Activated naive CD4-positive, alpha-beta T cell treated with anti-CD3 and anti-CD28 coated beads, Interleukin-2, amount 50 U/mL, for 24 hours (primary cell): ENCODE results near the gene KIF2C.
"Not testable (repeated sequence)": the region's sequence is repeated elsewhere in the genome, so short reads cannot be mapped to it uniquely, and the experiment has no call there.

Experiments
- H3K27ac Mint-ChIP-seq: one replicate; pipeline ENCODE4 v1.8.0; 2021; ENCODE audit warnings: mild to moderate bottlenecking, mixed read lengths
- H3K27me3 Mint-ChIP-seq: one replicate; pipeline ENCODE4 v1.8.0; 2021; ENCODE audit warnings: mixed read lengths
- H3K36me3 Mint-ChIP-seq: one replicate; pipeline ENCODE4 v1.8.0; 2021; ENCODE audit warnings: mixed read lengths
- H3K4me1 Mint-ChIP-seq: one replicate; pipeline ENCODE4 v1.8.0; 2021; ENCODE audit warnings: mixed read lengths
- H3K4me3 Mint-ChIP-seq: one replicate; pipeline ENCODE4 v1.8.0; 2021; ENCODE audit warnings: mild to moderate bottlenecking, mixed read lengths
- H3K9me3 Mint-ChIP-seq: one replicate; pipeline ENCODE4 v1.8.0; 2021; ENCODE audit warnings: mixed read lengths

The KIF2C gene

GRCh38 chr1:44808938-44809917, 69.6 kb downstream of the KIF2C start:
- H3K9me3 Mint-ChIP-seq = no peaks in the 10 kb centered on the region
- peaks cover 22% of the 10 kb centered on the region for H3K36me3 Mint-ChIP-seq
- H3K4me3 Mint-ChIP-seq = peak overlapping the region; percentile 81
- H3K4me1 Mint-ChIP-seq = peaks cover 71% of the 10 kb centered on the region
- no peaks in the 10 kb centered on the region for H3K27me3 Mint-ChIP-seq
- H3K27ac Mint-ChIP-seq = peak overlapping the region; percentile 95

- peak overlapping the region; percentile 97 for H3K27ac Mint-ChIP-seq
- peaks cover 71% of the 10 kb centered on the region for H3K4me1 Mint-ChIP-seq
- peaks cover 25% of the 10 kb centered on the region for H3K36me3 Mint-ChIP-seq
Observed at GRCh38 chr1:44810101-44810761, 70.6 kb downstream of the KIF2C start.

GRCh38 chr1:44810762-44811105, 71.1 kb downstream of the KIF2C start:
- peaks cover 74% of the 10 kb centered on the region for H3K4me1 Mint-ChIP-seq
- peaks cover 27% of the 10 kb centered on the region for H3K36me3 Mint-ChIP-seq
- H3K9me3 Mint-ChIP-seq, H3K27me3 Mint-ChIP-seq: not testable (repeated sequence)
- peak overlapping the region; percentile 81 for H3K4me3 Mint-ChIP-seq
- H3K27ac Mint-ChIP-seq = peak overlapping the region; percentile 97

More at GRCh38 chr1:44810101-44810761, 70.6 kb downstream of the KIF2C start:
- no peaks in the 10 kb centered on the region for H3K27me3 Mint-ChIP-seq
- peak overlapping the region; percentile 81 for H3K4me3 Mint-ChIP-seq
- H3K9me3 Mint-ChIP-seq = no peaks in the 10 kb centered on the region

DNA sequence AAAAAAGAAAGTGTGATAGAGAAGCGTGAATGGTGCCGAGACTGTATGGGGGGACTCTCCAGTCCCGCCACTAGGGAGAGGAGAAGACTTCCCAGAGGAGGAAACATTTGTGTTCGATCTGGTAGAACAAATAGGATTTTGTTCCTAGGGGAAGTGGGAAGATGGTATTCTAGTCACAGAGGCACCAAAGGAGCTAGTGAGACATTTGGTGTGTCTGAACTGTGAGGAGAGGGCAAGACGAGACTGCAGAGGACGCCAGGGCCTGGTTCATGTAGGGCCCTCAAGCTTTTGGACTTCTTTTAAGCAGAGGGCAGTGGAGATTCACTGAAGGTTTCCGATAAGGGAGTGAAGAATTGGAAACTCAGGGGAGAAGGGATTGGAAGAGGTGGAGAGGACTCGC, 71.6 kb downstream of the KIF2C start:
- Mint-ChIP-seq H3K4me1 (peaks cover 74% of the 10 kb centered on the region), H3K36me3 (peaks cover 27% of the 10 kb centered on the region), H3K4me3 (peak overlapping the region; percentile 81), H3K9me3 (no peaks in the 10 kb centered on the region), H3K27me3 (no peaks in the 10 kb centered on the region), H3K27ac (peak overlapping the region; percentile 97)

GRCh38 chr1:44812822-44813543, 73.3 kb downstream of the KIF2C start:
- H3K4me1 Mint-ChIP-seq = peaks cover 69% of the 10 kb centered on the region
- no peak overlapping the region for H3K4me3 Mint-ChIP-seq
- H3K9me3 Mint-ChIP-seq = no peaks in the 10 kb centered on the region
- peak overlapping the region; percentile 35 for H3K27ac Mint-ChIP-seq
- no peaks in the 10 kb centered on the region for H3K27me3 Mint-ChIP-seq
- peaks cover 20% of the 10 kb centered on the region for H3K36me3 Mint-ChIP-seq

GRCh38 chr1:44815926-44816325, 76.3 kb downstream of the KIF2C start:
- H3K4me3 Mint-ChIP-seq = peak overlapping the region; percentile 91
- not testable (repeated sequence) for H3K27me3 Mint-ChIP-seq

GRCh38 chr1:44817307-44817706, 77.7 kb downstream of the KIF2C start:
- Mint-ChIP-seq H3K4me3 (peak overlapping the region; percentile 69), H3K36me3 (peaks cover 11% of the 10 kb centered on the region), H3K4me1 (peaks cover 57% of the 10 kb centered on the region)

More at GRCh38 chr1:44815926-44816325, 76.3 kb downstream of the KIF2C start:
- H3K27ac Mint-ChIP-seq, H3K9me3 Mint-ChIP-seq: not testable (repeated sequence)
- H3K36me3 Mint-ChIP-seq = peaks cover 18% of the 10 kb centered on the region
- H3K4me1 Mint-ChIP-seq = peaks cover 64% of the 10 kb centered on the region

More at GRCh38 chr1:44817307-44817706, 77.7 kb downstream of the KIF2C start:
- Mint-ChIP-seq H3K9me3 (no peaks in the 10 kb centered on the region), H3K27ac (peak overlapping the region; percentile 85), H3K27me3 (no peaks in the 10 kb centered on the region)
